ENCODE measurements around the gene RBM14. TPM values are rescaled to one million over a fixed set of nuclear protein-coding genes. Genes with fewer than 3 reads are reported as not detected.

The RBM14 gene, protein sequence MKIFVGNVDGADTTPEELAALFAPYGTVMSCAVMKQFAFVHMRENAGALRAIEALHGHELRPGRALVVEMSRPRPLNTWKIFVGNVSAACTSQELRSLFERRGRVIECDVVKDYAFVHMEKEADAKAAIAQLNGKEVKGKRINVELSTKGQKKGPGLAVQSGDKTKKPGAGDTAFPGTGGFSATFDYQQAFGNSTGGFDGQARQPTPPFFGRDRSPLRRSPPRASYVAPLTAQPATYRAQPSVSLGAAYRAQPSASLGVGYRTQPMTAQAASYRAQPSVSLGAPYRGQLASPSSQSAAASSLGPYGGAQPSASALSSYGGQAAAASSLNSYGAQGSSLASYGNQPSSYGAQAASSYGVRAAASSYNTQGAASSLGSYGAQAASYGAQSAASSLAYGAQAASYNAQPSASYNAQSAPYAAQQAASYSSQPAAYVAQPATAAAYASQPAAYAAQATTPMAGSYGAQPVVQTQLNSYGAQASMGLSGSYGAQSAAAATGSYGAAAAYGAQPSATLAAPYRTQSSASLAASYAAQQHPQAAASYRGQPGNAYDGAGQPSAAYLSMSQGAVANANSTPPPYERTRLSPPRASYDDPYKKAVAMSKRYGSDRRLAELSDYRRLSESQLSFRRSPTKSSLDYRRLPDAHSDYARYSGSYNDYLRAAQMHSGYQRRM
- total RNA-seq: 30.6 and 31.6 TPM in 2 replicates

DNA sequence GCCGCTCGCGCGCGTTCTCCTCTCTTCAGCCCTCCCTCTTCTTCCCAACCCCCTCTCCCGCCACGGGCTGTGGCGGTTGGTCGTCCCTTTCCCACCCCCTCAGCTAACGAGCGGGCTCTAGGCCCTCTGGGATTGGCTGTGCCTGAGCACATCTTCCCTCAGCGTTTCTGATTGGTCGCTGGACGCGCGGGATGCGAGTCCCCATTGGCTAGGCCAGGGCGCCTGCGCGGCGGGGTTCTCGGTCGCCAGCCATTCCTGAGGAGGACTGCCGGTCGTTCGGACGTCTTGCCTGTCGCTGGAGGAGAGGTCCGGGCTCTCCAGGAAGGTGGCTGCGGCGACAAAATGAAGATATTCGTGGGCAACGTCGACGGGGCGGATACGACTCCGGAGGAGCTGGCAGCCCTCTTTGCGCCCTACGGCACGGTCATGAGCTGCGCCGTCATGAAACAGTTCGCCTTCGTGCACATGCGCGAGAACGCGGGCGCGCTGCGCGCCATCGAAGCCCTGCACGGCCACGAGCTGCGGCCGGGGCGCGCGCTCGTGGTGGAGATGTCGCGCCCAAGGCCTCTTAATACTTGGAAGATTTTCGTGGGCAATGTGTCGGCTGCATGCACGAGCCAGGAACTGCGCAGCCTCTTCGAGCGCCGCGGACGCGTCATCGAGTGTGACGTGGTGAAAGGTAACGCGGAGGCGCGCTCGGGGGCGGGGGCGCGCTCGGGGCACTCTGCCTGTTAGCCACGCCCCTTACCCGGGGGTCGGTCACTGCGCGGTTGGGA, at the start of gene RBM14:
RBM14 (plus strand) TSS at position 252 of the 776 bp plus-strand sequence; CDS start at position 343, 91 bp downstream.

DNA sequence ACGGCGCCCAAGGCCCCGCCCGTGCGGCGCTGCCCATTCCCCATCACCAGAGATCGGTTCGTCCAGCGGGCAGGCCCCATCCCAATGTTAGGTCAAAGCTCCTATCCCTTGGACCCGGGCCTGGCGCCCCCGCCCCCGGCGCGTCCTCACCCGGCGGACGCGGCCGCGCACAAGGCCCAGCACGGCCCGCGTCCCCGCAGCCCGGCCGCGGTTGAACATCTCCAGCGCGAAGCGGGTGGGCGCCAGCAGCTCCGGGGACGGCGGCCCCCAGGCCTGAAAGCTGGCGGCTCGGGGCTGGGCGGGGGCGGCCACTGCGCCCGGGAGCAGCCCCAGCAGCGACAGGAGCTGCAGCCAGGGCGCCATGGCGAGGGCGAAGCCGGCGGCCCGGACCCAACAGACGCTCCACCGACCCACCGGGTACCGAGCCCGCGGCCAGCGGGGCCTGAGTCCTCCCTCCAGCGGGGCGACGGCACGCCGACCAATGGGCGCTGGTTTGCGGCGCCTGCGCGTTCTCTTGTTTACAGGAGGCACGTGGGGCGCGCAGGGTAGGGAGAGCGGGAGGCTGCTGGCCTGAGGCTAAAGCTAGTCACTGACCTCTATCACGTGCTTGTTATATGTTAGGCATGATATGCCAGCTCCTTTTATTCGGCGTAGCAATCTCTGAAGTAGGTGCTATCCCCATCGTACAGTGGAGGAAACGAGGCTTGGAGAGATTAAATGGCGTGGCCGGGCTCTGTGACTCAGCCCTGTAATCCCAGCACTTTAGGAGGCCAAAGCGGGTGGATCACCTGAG, 48.1 kb upstream of the RBM14 start, which contains the start of gene CTSF:
CTSF (minus strand) TSS at position 483 of the 793 bp plus-strand sequence; CDS start at position 363, 120 bp downstream.

GRCh38 chr11:66592457-66593302, 23.8 kb upstream of the RBM14 start, which contains the start of the genes CCDC87 and CCS:
Gene CCDC87, minus strand, starts transcription at chr11:66593063. Its CDS starts 48 bp downstream, at chr11:66593015.
Gene CCS, plus strand, starts transcription at chr11:66593185. Its CDS starts 77 bp downstream, at chr11:66593262.

DNA sequence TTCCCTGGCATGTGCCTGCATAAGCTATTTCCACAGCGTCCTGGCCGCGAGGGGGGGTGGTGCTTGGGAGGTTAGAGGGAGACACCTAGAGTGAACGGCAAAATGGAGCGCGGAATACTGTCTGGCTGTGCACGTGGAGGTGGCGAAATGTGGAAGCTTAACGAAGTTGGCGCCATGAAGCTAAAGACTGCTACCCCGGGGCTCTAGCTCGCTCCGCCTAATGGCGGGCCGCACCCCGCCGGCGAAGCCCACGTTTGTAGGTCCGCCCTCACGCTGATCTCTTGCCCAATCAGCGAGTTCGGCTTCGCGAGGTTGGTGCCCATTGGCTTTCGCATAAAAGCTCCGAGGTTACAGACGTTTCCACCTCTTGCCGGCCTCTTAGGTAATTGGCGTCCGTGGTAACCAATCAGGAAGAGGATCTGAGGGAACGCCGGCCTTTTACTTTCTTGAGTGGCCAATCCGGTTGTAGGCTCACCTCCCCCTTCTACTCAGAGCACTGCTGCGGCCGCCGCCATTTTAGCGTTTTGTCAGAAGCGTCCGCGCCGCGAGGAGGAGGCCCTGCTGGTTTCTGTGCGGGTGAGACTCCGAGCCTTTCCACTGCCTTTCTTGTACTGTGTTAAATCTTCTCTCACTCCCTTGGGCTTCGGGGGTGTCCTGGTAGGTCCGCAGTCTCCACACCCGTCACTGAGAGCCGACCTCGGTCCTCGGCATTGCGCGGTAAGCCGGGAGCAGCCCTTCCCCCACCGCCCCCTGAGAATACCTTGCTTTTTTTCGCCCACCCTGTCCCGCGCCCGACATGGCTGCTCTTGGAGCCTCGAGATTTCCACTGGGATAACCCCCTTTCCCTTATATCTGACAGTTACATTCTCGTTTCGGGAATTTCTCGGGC, 22.0 kb downstream of the RBM14 start, which contains the start of gene RBM4:
RBM4 (plus strand) TSS at position 527 of the 889 bp plus-strand sequence. CDS start 1,009 bp downstream, outside the sequence.

Other genes with a start within 250 kb of the RBM14 start
- 0.36 and 0.78 TPM in 2 replicates for gene SLC29A2, start 244.9 kb upstream of the RBM14 start, total RNA-seq
- gene NPAS4, start 195.6 kb upstream of the RBM14 start, total RNA-seq: not detected in 2 replicates
- 22.5 and 24.4 TPM in 2 replicates for gene MRPL11, start 177.8 kb upstream of the RBM14 start, total RNA-seq
- gene PELI3, start 149.7 kb upstream of the RBM14 start, total RNA-seq: 14.5 and 18.9 TPM in 2 replicates
- gene DPP3, start 136.2 kb upstream of the RBM14 start, total RNA-seq: 41.2 and 64.1 TPM in 2 replicates
- 45.2 and 47.0 TPM in 2 replicates for gene BBS1, start 106.0 kb upstream of the RBM14 start, total RNA-seq
- gene ZDHHC24, start 70.6 kb upstream of the RBM14 start, total RNA-seq: 13.9 and 14.7 TPM in 2 replicates
- 0.07 TPM in 1 of 2 replicates, not detected in the other for gene ACTN3, start 69.7 kb upstream of the RBM14 start, total RNA-seq
- 38.5 and 52.2 TPM in 2 replicates for gene CTSF, start 48.0 kb upstream of the RBM14 start, total RNA-seq
- 0.56 and 0.59 TPM in 2 replicates for gene CCDC87, start 23.6 kb upstream of the RBM14 start, total RNA-seq
- 39.4 and 41.1 TPM in 2 replicates for gene CCS, start 23.4 kb upstream of the RBM14 start, total RNA-seq
- 80.6 and 105 TPM in 2 replicates for gene RBM4, start 22.1 kb downstream of the RBM14 start, total RNA-seq
- 21.1 and 27.5 TPM in 2 replicates for gene RBM4B, start 61.3 kb downstream of the RBM14 start, total RNA-seq
- gene SPTBN2, start 112.6 kb downstream of the RBM14 start, total RNA-seq: 1.1 and 4.6 TPM in 2 replicates
- 14.9 and 21.5 TPM in 2 replicates for gene RCE1, start 226.8 kb downstream of the RBM14 start, total RNA-seq
- gene LRFN4, start 240.4 kb downstream of the RBM14 start, total RNA-seq: 12.3 and 25.0 TPM in 2 replicates

Measured in smooth muscle cell of the pulmonary artery (primary cell).